GM18508 (cell line): ENCODE measurements around the gene ASB9.

Source experiments
- ATAC-seq: cut with Tn5 transposase; IDR thresholded peaks from one replicate; pipeline ENCODE4 v1.9.1; 2021; ENCODE audit warnings: moderate number of reproducible peaks; ENCODE audit not compliant: insufficient read depth, unreplicated experiment

ASB9 gene

GRCh38 chrX:15194146-15194545 is 75.7 kb downstream of the ASB9 start:
- ATAC-seq: no peak
